Measurements from ENCODE around the gene IGSF21. TPM values are rescaled to one million over a fixed set of nuclear protein-coding genes. Genes with fewer than 3 reads are reported as not detected.

IGSF21 gene
- total RNA-seq, 1 donor from 2014 or later = 0.35 TPM

DNA sequence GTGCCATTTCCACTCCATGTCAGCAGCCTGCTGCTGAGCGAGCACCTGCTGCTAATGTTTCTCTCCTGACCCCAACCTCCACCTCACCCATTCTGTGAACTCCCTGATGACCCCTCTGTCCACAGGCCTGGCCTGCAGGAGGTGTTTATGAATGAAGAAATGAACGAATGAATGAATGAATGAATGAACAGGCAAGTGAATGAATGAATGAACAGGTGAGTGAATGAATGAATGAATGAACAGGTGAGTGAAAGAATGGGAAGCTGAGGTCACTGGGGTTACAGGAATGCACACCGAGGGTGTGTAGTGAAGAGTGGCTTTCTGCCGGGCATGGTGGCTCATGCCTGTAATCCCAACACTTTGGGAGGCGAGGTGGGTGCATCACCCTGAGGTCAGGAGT, 173.4 kb downstream of the IGSF21 start:
- Mint-ChIP-seq H3K9me3 (no peaks in the 10 kb centered on the region), H3K36me3 (ENCODE audit: low read depth) (no peaks in the 10 kb centered on the region), H3K4me1 (no peaks in the 10 kb centered on the region), H3K27ac (ENCODE audit: unreplicated experiment) (no peak overlapping the region), H3K27me3 (ENCODE audit: low read depth) (peaks cover 36% of the 10 kb centered on the region), H3K4me3 (no peak overlapping the region)
- no peak for TF ChIP-seq CTCF (conservative IDR thresholded peaks at IDR 0.05)
- DNase-seq (ENCODE audit: low read depth, low spot score) = no peak

- DNase-seq (ENCODE audit: low read depth, low spot score) = no peak
- peaks cover 47% of the 10 kb centered on the region for H3K27me3 Mint-ChIP-seq (ENCODE audit: low read depth)
Measured at GRCh38 chr1:18282851-18283600, 175.4 kb downstream of the IGSF21 start.

DNA sequence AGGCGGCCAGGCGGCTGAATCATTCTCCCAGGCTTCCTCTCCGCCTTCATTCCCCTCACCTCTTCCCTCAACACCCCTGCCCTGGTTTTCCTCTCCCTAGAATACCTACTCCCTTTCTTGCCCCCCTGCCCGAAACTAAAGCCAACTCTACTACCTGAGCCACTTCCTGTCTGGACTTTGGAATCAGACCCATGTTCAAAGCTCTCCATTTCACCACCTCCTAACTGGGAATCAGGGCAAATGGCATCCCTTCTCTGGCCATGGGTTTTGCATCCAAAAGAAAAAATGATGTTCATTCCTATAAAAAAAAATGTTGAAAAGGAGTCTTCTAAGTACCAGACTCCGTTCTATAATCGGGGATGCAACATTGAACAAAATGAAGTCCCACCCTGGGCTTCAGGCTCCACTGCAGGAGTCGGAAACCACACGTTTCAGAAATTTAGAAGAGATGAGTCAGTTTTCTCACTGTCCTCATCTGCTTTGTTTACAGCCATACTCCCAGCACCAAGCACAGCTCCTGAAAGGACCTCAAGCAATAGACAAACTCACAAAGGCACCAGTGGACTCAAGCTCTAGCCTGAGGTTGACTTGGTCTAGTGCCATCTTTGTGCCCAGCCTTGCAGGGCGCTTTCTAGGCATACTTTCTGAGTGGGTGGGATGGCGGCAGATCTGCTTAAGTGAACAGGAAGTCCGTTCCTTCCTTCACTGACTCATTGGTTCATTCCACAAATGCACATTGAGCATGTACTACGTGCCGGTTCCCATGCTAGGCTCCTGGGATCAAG, 176.2 kb downstream of the IGSF21 start:
- Mint-ChIP-seq H3K9me3 (no peaks in the 10 kb centered on the region), H3K27ac (ENCODE audit: unreplicated experiment) (no peak overlapping the region), H3K4me1 (no peaks in the 10 kb centered on the region), H3K36me3 (ENCODE audit: low read depth) (no peaks in the 10 kb centered on the region), H3K4me3 (no peak overlapping the region), H3K27me3 (ENCODE audit: low read depth) (peaks cover 50% of the 10 kb centered on the region)
- DNase-seq (ENCODE audit: low read depth, low spot score) = no peak
- no peak for TF ChIP-seq CTCF (conservative IDR thresholded peaks at IDR 0.05)

More at GRCh38 chr1:18282851-18283600, 175.4 kb downstream of the IGSF21 start:
- H3K4me1 Mint-ChIP-seq = no peaks in the 10 kb centered on the region
- no peaks in the 10 kb centered on the region for H3K36me3 Mint-ChIP-seq (ENCODE audit: low read depth)
- TF ChIP-seq CTCF (conservative IDR thresholded peaks at IDR 0.05) = no peak
- no peak overlapping the region for H3K4me3 Mint-ChIP-seq
- no peak overlapping the region for H3K27ac Mint-ChIP-seq (ENCODE audit: unreplicated experiment)
- H3K9me3 Mint-ChIP-seq = no peaks in the 10 kb centered on the region

GRCh38 chr1:18284805-18285537, 177.4 kb downstream of the IGSF21 start:
- no peak overlapping the region for H3K4me3 Mint-ChIP-seq
- no peaks in the 10 kb centered on the region for H3K9me3 Mint-ChIP-seq
- peaks cover 55% of the 10 kb centered on the region for H3K27me3 Mint-ChIP-seq (ENCODE audit: low read depth)
- DNase-seq (ENCODE audit: low read depth, low spot score) = no peak
- H3K27ac Mint-ChIP-seq (ENCODE audit: unreplicated experiment) = no peak overlapping the region
- no peak for TF ChIP-seq CTCF (conservative IDR thresholded peaks at IDR 0.05)
- no peaks in the 10 kb centered on the region for H3K4me1 Mint-ChIP-seq
- no peaks in the 10 kb centered on the region for H3K36me3 Mint-ChIP-seq (ENCODE audit: low read depth)

DNA sequence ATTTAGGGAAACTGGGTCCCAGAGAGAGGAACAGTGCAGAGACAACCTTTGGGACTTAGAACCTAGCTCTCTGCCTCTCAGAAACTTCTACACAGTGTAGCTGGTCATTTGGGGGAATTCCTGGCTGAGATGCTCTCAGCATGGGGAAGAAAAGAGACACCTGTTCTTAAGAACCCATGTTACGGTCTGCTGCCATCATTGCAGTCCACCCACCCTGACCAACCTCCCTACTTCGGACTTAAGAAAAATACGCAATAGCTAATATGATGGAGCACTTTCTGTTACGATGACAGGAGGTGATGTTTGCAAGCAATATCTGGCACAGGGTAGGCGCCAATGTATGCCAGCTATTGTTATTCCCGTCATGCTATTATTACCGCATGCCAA, 177.9 kb downstream of the IGSF21 start:
- DNase-seq (ENCODE audit: low read depth, low spot score) = no peak
- Mint-ChIP-seq H3K4me1 (no peaks in the 10 kb centered on the region), H3K36me3 (ENCODE audit: low read depth) (no peaks in the 10 kb centered on the region), H3K27ac (ENCODE audit: unreplicated experiment) (no peak overlapping the region), H3K4me3 (no peak overlapping the region), H3K27me3 (ENCODE audit: low read depth) (peaks cover 56% of the 10 kb centered on the region), H3K9me3 (no peaks in the 10 kb centered on the region)
- no peak for TF ChIP-seq CTCF (conservative IDR thresholded peaks at IDR 0.05)
